HepG2 (cell line): ENCODE measurements around the gene ZNF302. TPM values are rescaled to one million over a fixed set of nuclear protein-coding genes. Genes with fewer than 3 reads are reported as not detected.

Experiments
- ATAC-seq: fragments of 200-7000 bp; cut with Tn5 transposase; 3 replicates; pipeline ENCODE4 v1.9.1; 2020; ENCODE audit warnings: mild to moderate bottlenecking, moderate library complexity
- BruUV-seq: library from RNA; stranded (reverse); fragments of 400-500 nt; replicated peaks from 2 replicates; lab custom pipeline; 2021; lab: Mats Ljungman, UMichigan
- CTCF ChIA-PET: fragments of 300-600 bp; formaldehyde crosslinking; extraction: SDS; loops from one replicate; lab custom pipeline; 2021; ENCODE audit warnings: low total read pairs, inconsistent platforms, low intra/inter-chr PET ratio; lab: Yijun Ruan, JAX
- POLR2A ChIA-PET: fragments of 350-600 bp; sonication (Branson Sonifier 250); formaldehyde crosslinking; loops from one replicate; lab custom pipeline; 2020; ENCODE audit warnings: antibody characterized with exemption, inconsistent platforms; lab: Yijun Ruan, JAX
- DNase-seq: peaks from one replicate; pipeline ENCODE4 v3.0.0-alpha.2; 2015; ENCODE audit warnings: low spot score
- FAIRE-seq: peaks from 3 replicates; lab custom pipeline; 2011; peaks lifted over from hg19 to GRCh38; lab: Jason Lieb, UNC
- H2AFZ ChIP-seq: one replicate; pipeline ENCODE4 v1.6.1; 2011; ENCODE audit warnings: low read length, inconsistent platforms
- H3K27ac ChIP-seq: fragments of 300-600 bp; 3 replicates; pipeline ENCODE4 v1.8.0; 2011; ENCODE audit warnings: mixed run types, mild to moderate bottlenecking, mixed read lengths, low read length, inconsistent platforms; ENCODE audit not compliant: insufficient read depth; ENCODE audit errors: extremely low read length
- H3K27me3 ChIP-seq, 2 experiments: fragments of 200-600 bp in 1 of 2; 2 replicates in 1 of 2; 3 replicates in 1 of 2; pipeline versions ENCODE4 v1.6.0 to v1.8.0; 2011; ENCODE audit warnings: low read length in 2 of 2, mild to moderate bottlenecking in 2 of 2, moderate library complexity in 2 of 2, inconsistent platforms in 1 of 2; ENCODE audit not compliant: insufficient read depth in 2 of 2, control insufficient read depth in 1 of 2
- H3K36me3 ChIP-seq, 2 experiments: fragments of 200-600 bp in 1 of 2; replicated peaks in 1 of 2; 2 replicates in 1 of 2; 3 replicates in 1 of 2; pipeline versions ENCODE4 v1.5.1 to v1.8.0; 2011; ENCODE audit warnings: low read length in 2 of 2, inconsistent platforms in 1 of 2; ENCODE audit not compliant: insufficient read depth in 2 of 2, control insufficient read depth in 1 of 2
- H3K4me1 ChIP-seq: 2 replicates; pipeline ENCODE4 v1.5.1; 2012; ENCODE audit warnings: low read length, inconsistent platforms; ENCODE audit not compliant: insufficient read depth
- H3K4me2 ChIP-seq: 2 replicates; pipeline ENCODE4 v1.6.0; 2011; ENCODE audit warnings: low read depth, low read length, inconsistent platforms
- H3K4me3 ChIP-seq, 3 experiments: fragments of 200-600 bp in 1 of 3; sonication (generic), shearing (Covaris generic) in 1 of 3; replicated peaks in 1 of 3; 2 replicates each; pipeline ENCODE4 v1.5.1; 2011 to 2016; ENCODE audit warnings: low read length in 3 of 3, inconsistent platforms in 2 of 3, low read depth in 2 of 3, mild to moderate bottlenecking in 2 of 3, control low read depth in 1 of 3, mixed read lengths in 1 of 3; ENCODE audit not compliant: insufficient read depth in 1 of 3
- H3K79me2 ChIP-seq: one replicate; pipeline ENCODE4 v1.6.1; 2011; ENCODE audit warnings: low read length, inconsistent platforms; ENCODE audit not compliant: insufficient read depth
- H3K9ac ChIP-seq: 2 replicates; pipeline ENCODE4 v1.6.0; 2011; ENCODE audit warnings: mild to moderate bottlenecking, low read depth, low read length, inconsistent platforms; ENCODE audit not compliant: insufficient read depth
- H3K9me3 ChIP-seq: 2 replicates; pipeline ENCODE4 v1.5.1; 2012; ENCODE audit warnings: mild to moderate bottlenecking, low read length
- H4K20me1 ChIP-seq: 2 replicates; pipeline ENCODE4 v1.6.0; 2011; ENCODE audit warnings: inconsistent platforms, mild to moderate bottlenecking, low read length, moderate library complexity; ENCODE audit not compliant: insufficient read depth
- DMAP1 ChIP-seq: IDR thresholded peaks from 2 replicates; pipeline ENCODE4 v1.6.1; 2016
- DNMT1 ChIP-seq: sonication (generic); formaldehyde crosslinking; IDR thresholded peaks from 2 replicates; pipeline ENCODE4 v1.5.1; 2020; ENCODE audit warnings: mild to moderate bottlenecking, missing genetic modification reagents
- GFI1 ChIP-seq: sonication (generic); formaldehyde crosslinking; IDR thresholded peaks from 2 replicates; pipeline ENCODE4 v1.5.0; 2020; ENCODE audit warnings: missing genetic modification reagents, mild to moderate bottlenecking, borderline replicate concordance
- HNRNPL ChIP-seq: fragments of 200-400 bp; formaldehyde crosslinking; IDR thresholded peaks from 2 replicates; pipeline ENCODE4 v1.6.1; 2017; ENCODE audit warnings: mild to moderate bottlenecking, low read depth, low read length
- SOX13 ChIP-seq, 3 experiments: fragments of 450-650 bp in 1 of 3; sonication (generic) in 1 of 3; formaldehyde crosslinking in 1 of 3; IDR thresholded peaks in 2 of 3; conservative IDR thresholded peaks in 1 of 3; 2 replicates each; pipeline versions ENCODE4 v1.5.0 to v1.6.1; 2016 to 2020; ENCODE audit warnings: antibody characterized with exemption in 1 of 3, mild to moderate bottlenecking in 1 of 3, missing compliant biosample characterization in 1 of 3, missing genetic modification reagents in 1 of 3, moderate library complexity in 1 of 3
- ZFP41 ChIP-seq: sonication (generic); formaldehyde crosslinking; IDR thresholded peaks from 2 replicates; pipeline ENCODE4 v1.4.0; 2020; ENCODE audit warnings: mild to moderate bottlenecking, missing genetic modification reagents, borderline replicate concordance
- ZNF646 ChIP-seq: sonication (generic); formaldehyde crosslinking; IDR thresholded peaks from 2 replicates; pipeline ENCODE4 v1.9.0; 2021; ENCODE audit warnings: mild to moderate bottlenecking, missing genetic modification reagents
- WGBS: methylation state at CpG from one replicate; pipeline ENCODE4 v1.1.6; 2017; ENCODE audit warnings: low lambda C conversion rate; 5-methylcytosine and 5-hydroxymethylcytosine counted together
- in situ Hi-C: cut with HindIII; loops from 2 replicates; pipeline ENCODE4 v1.10.0; 2017; ENCODE audit warnings: low pct_unique_long_range_greater_than_20kb; ENCODE audit not compliant: extremely low pct_ligation_motif_present
- intact Hi-C: fragments of 100-400 bp; cut with micrococcal nuclease; formaldehyde crosslinking; loops from one replicate; pipeline ENCODE4 v1.10.0; 2022; ENCODE audit not compliant: unreplicated experiment
- polyA plus RNA-seq, 8 experiments: library from polyadenylated mRNA; depleted of rRNA in 3 of 8; stranded (reverse) in 7 of 8; unstranded in 1 of 8; fragments of >200 nt; fragmentation: Illumina TruSeq in 4 of 8; extraction: Trizol in 4 of 8; gene quantifications; 2 replicates each; pipeline versions ENCODE4 v1.2.1 to v1.2.3, GENCODE V29; 2011 to 2016; ENCODE audit warnings: low read depth in 4 of 8, missing spikeins in 1 of 8, mixed read lengths in 1 of 8; ENCODE audit not compliant: insufficient read depth in 1 of 8
- total RNA-seq, 5 experiments: library from RNA; depleted of rRNA; stranded (reverse); fragments of >200 nt; fragmentation: Illumina TruSeq; extraction: Trizol; gene quantifications; 2 replicates each; pipeline ENCODE4 v1.2.3, GENCODE V29; 2016; ENCODE audit warnings: low read depth in 1 of 5

Gene ZNF302
- total and polyA plus RNA-seq, 2 of the 13 experiments (the other 11 are each of a cell fraction or from before 2014, with no cell fraction given) = not detected

GRCh38 chr19:34666200-34666957, 11.1 kb upstream of the ZNF302 start:
- in situ Hi-C loops = no loop called here
- H3K4me1 ChIP-seq = peaks cover 42% of the 10 kb centered on the region
- ChIA-PET CTCF (no interaction called here), POLR2A (no interaction called here)
- WGBS = 97% methylated on average over 20 of the region's 25 CpGs
- no peaks in the 10 kb centered on the region for H3K36me3 ChIP-seq
- no peaks in the 10 kb centered on the region for H3K9me3 ChIP-seq
- H3K9ac ChIP-seq = no peak overlapping the region
- FAIRE-seq (no peak), DNase-seq (no peak), ATAC-seq (no peak)
- no TSS peak for BruUV-seq
- peak overlapping the region; percentile 60 for H3K4me2 ChIP-seq
- H3K79me2 ChIP-seq = no peaks in the 10 kb centered on the region
- no peaks in the 10 kb centered on the region for H4K20me1 ChIP-seq
- no peaks in the 10 kb centered on the region; a peak in 2 of 5 replicates for H3K27me3 ChIP-seq
- no peak overlapping the region for H3K27ac ChIP-seq
- H3K4me3 ChIP-seq = 0 out of 6 replicates have a peak overlapping the region, but pooled peaks of 1 of the 3 experiments have one; percentile 61
- intact Hi-C loops = no loop called here
- H2AFZ ChIP-seq = peak overlapping the region; percentile 36
- TF ChIP-seq HNRNPL (0 out of 2 replicates have a peak, but pooled peaks have one; percentile 25), GFI1 (CRISPR knock-in tag) (no peak), ZNF646 (no peak), ZFP41 (CRISPR knock-in tag) (no peak), DNMT1 (CRISPR knock-in tag) (0 out of 2 replicates have a peak, but pooled peaks have one; percentile 35), SOX13 (IDR thresholded peaks at IDR 0.05) (no peak), SOX13 (CRISPR knock-in tag; conservative IDR thresholded peaks at IDR 0.05 in 1 of 2, IDR thresholded peaks at IDR 0.05 in 1 of 2) (no peak), DMAP1 (CRISPR knock-in tag) (no peak)
